Neural cell (in vitro differentiated cells): Measurements from ENCODE around the gene ZBP1. TPM values are rescaled to one million over a fixed set of nuclear protein-coding genes. Genes with fewer than 3 reads are reported as not detected.

Source experiments
- H2AFZ ChIP-seq: fragments of 200-600, 300-800 bp; sonication (generic), shearing (Covaris generic); 2 replicates; pipeline ENCODE4 v1.6.0; 2014; ENCODE audit warnings: low read depth, mild to moderate bottlenecking, antibody characterized with exemption, low read length, moderate library complexity
- H3F3A ChIP-seq: fragments of 200-600 bp; shearing (Covaris generic); 2 replicates; pipeline ENCODE4 v1.6.1; 2016; ENCODE audit warnings: mild to moderate bottlenecking, moderate library complexity, mixed read lengths, antibody characterized with exemption, low read length; ENCODE audit not compliant: insufficient read depth, poor library complexity, severe bottlenecking
- H3K27ac ChIP-seq: fragments of 200-600, 300-800 bp; sonication (generic), shearing (Covaris generic); 2 replicates; pipeline ENCODE4 v1.5.1; 2014; ENCODE audit warnings: mild to moderate bottlenecking, low read length, moderate library complexity
- H3K27me3 ChIP-seq: fragments of 300-800, 200-600 bp; sonication (generic), shearing (Covaris generic); 2 replicates; pipeline ENCODE4 v1.6.0; 2014; ENCODE audit warnings: mild to moderate bottlenecking, low read depth, low read length, moderate library complexity; ENCODE audit not compliant: insufficient read depth
- H3K36me3 ChIP-seq: fragments of 300-800, 200-600 bp; sonication (generic), shearing (Covaris generic); 2 replicates; pipeline ENCODE4 v1.5.1; 2014; ENCODE audit warnings: mild to moderate bottlenecking, antibody characterized with exemption, low read length, moderate library complexity; ENCODE audit not compliant: insufficient read depth
- H3K4me2 ChIP-seq: fragments of 300-800, 200-600 bp; sonication (generic), shearing (Covaris generic); 2 replicates; pipeline ENCODE4 v1.6.0; 2014; ENCODE audit warnings: mild to moderate bottlenecking, low read length
- H3K4me3 ChIP-seq: fragments of 300-800, 200-600 bp; sonication (generic), shearing (Covaris generic); 2 replicates; pipeline ENCODE4 v1.5.1; 2014; ENCODE audit warnings: mild to moderate bottlenecking, low read length, moderate library complexity
- H3K79me2 ChIP-seq: fragments of 200-600 bp; shearing (Covaris generic); replicated peaks from 2 replicates; pipeline ENCODE4 v1.6.0; 2014; ENCODE audit warnings: mild to moderate bottlenecking, low read length, moderate library complexity; ENCODE audit not compliant: insufficient read depth
- H3K9ac ChIP-seq: fragments of 300-800, 200-600 bp; sonication (generic), shearing (Covaris generic); 2 replicates; pipeline ENCODE4 v1.6.1; 2016; ENCODE audit warnings: mild to moderate bottlenecking, low read length, mixed read lengths
- H3K9me2 ChIP-seq: fragments of 200-600 bp; shearing (Covaris generic); 2 replicates; pipeline ENCODE4 v1.6.1; 2016; ENCODE audit warnings: mild to moderate bottlenecking, low read length, mixed read lengths; ENCODE audit not compliant: insufficient read depth
- H3K9me3 ChIP-seq: fragments of 200-600, 300-800 bp; sonication (generic), shearing (Covaris generic); 2 replicates; pipeline ENCODE4 v1.6.1; 2016; ENCODE audit warnings: mild to moderate bottlenecking, mixed run types, low read length, moderate library complexity, mixed read lengths
- H4K20me1 ChIP-seq: fragments of 200-600 bp; shearing (Covaris generic); 2 replicates; pipeline ENCODE4 v1.6.1; 2016; ENCODE audit warnings: mild to moderate bottlenecking, mixed run types; ENCODE audit not compliant: insufficient read depth
- EP300 ChIP-seq: fragments of 450-650 bp; conservative IDR thresholded peaks from 2 replicates; pipeline ENCODE4 v1.6.1; 2014; ENCODE audit warnings: antibody characterized with exemption, mild to moderate bottlenecking, moderate library complexity; ENCODE audit not compliant: poor library complexity, severe bottlenecking
- EZH2 ChIP-seq: fragments of 200-600, 300-800 bp; shearing (Covaris generic), sonication (generic); IDR thresholded peaks from 2 replicates; pipeline ENCODE4 v1.6.1; 2014; ENCODE audit warnings: antibody characterized with exemption, low read length, borderline replicate concordance, mild to moderate bottlenecking; ENCODE audit not compliant: insufficient read depth, poor library complexity, severe bottlenecking
- MXI1 ChIP-seq: fragments of 450-650 bp; conservative IDR thresholded peaks from 2 replicates; pipeline ENCODE4 v1.6.1; 2014; ENCODE audit warnings: antibody characterized with exemption, mild to moderate bottlenecking; ENCODE audit not compliant: poor library complexity, severe bottlenecking
- POLR2AphosphoS5 ChIP-seq: IDR thresholded peaks from 2 replicates; pipeline ENCODE4 v1.6.1; 2012
- RAD21 ChIP-seq: fragments of 450-650 bp; conservative IDR thresholded peaks from 2 replicates; pipeline ENCODE4 v1.6.1; 2014; ENCODE audit warnings: antibody characterized with exemption, mild to moderate bottlenecking, moderate library complexity
- SMC3 ChIP-seq: fragments of 450-650 bp; conservative IDR thresholded peaks from 2 replicates; pipeline ENCODE4 v1.6.1; 2014; ENCODE audit warnings: antibody characterized with exemption, mild to moderate bottlenecking, moderate library complexity; ENCODE audit not compliant: poor library complexity
- TAF1 ChIP-seq: IDR thresholded peaks from 2 replicates; pipeline ENCODE4 v1.6.1; 2012; ENCODE audit warnings: low read depth
- polyA plus RNA-seq: library from polyadenylated mRNA; depleted of rRNA; stranded (reverse); fragments of >200 nt; gene quantifications from 2 replicates; pipeline ENCODE4 v1.2.3, GENCODE V29; 2014
- TF ChIP-seq, protein P1 (sequence below): IDR thresholded peaks from 2 replicates; pipeline ENCODE4 v1.6.1; 2012; ENCODE audit warnings: borderline replicate concordance

ZBP1 gene
- polyA plus RNA-seq, 1 donor from 2014 or later = not detected

DNA sequence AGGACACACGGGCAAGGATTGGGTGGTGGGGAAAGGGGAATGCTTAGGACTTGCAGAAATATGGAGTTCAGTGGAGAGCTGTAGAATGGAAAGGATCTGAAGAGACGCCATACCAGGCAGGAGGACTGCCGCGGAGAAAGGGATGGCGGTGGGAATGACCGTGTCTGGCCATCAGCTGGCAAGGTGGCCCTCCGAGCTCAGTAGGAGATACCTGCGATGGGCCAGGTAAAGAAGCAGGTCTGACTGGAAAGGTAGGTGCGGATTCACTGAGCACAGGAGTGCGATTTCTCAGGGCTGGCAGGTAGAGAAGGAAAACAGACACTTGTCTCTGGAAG lies 33.3 kb downstream of the ZBP1 start:
- Histone ChIP-seq H3K9me3 (no peaks in the 10 kb centered on the region), H3K27me3 (no peaks in the 10 kb centered on the region), H3K9me2 (no peaks in the 10 kb centered on the region), H3K4me2 (no peak overlapping the region), H3K79me2 (no peaks in the 10 kb centered on the region), H3K4me3 (no peak overlapping the region), H3K36me3 (no peaks in the 10 kb centered on the region), H3F3A (no peaks in the 10 kb centered on the region), H4K20me1 (no peaks in the 10 kb centered on the region), H3K9ac (no peak overlapping the region), H2AFZ (no peak overlapping the region), H3K27ac (no peak overlapping the region)
- no peak for TF ChIP-seq MXI1
- no peak for TF ChIP-seq RAD21
- TF ChIP-seq SMC3 = no peak
- no peak for TF ChIP-seq EP300
- TF ChIP-seq, protein P1, sequence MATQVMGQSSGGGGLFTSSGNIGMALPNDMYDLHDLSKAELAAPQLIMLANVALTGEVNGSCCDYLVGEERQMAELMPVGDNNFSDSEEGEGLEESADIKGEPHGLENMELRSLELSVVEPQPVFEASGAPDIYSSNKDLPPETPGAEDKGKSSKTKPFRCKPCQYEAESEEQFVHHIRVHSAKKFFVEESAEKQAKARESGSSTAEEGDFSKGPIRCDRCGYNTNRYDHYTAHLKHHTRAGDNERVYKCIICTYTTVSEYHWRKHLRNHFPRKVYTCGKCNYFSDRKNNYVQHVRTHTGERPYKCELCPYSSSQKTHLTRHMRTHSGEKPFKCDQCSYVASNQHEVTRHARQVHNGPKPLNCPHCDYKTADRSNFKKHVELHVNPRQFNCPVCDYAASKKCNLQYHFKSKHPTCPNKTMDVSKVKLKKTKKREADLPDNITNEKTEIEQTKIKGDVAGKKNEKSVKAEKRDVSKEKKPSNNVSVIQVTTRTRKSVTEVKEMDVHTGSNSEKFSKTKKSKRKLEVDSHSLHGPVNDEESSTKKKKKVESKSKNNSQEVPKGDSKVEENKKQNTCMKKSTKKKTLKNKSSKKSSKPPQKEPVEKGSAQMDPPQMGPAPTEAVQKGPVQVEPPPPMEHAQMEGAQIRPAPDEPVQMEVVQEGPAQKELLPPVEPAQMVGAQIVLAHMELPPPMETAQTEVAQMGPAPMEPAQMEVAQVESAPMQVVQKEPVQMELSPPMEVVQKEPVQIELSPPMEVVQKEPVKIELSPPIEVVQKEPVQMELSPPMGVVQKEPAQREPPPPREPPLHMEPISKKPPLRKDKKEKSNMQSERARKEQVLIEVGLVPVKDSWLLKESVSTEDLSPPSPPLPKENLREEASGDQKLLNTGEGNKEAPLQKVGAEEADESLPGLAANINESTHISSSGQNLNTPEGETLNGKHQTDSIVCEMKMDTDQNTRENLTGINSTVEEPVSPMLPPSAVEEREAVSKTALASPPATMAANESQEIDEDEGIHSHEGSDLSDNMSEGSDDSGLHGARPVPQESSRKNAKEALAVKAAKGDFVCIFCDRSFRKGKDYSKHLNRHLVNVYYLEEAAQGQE = no peak
- TF ChIP-seq POLR2AphosphoS5 = no peak

DNA sequence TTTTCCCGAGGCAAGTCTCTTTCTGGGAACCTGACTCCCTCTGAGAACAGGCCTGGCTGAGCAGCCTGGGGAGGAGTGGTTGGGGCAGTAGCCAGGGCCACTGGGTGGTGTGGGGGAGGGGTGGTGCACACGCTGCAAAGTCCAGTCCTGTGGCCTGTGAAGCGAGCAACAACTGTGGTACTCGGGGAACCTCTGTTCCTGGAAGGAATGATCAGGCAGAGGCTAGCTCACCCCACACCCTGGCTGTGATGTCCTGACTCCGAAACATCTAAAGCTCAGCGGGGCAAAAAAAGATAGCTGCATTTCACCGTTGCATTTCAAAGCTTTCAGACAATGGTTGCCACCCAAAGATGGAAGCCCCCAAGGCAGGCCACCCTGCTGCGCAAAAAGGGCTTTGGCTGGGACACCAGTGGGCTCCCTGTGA lies 33.8 kb downstream of the ZBP1 start:
- H3K9me2 ChIP-seq = no peaks in the 10 kb centered on the region
- H3F3A ChIP-seq = no peaks in the 10 kb centered on the region
- no peak overlapping the region for H3K4me2 ChIP-seq
- H3K4me3 ChIP-seq = no peak overlapping the region
- no peak for TF ChIP-seq RAD21
- TF ChIP-seq, protein P1 = no peak
- no peak for TF ChIP-seq MXI1
- TF ChIP-seq TAF1 = no peak
- TF ChIP-seq EZH2 = no peak
- no peak for TF ChIP-seq SMC3
- no peak overlapping the region for H2AFZ ChIP-seq
- H3K27ac ChIP-seq = no peak overlapping the region
- no peak overlapping the region for H3K9ac ChIP-seq
- H3K9me3 ChIP-seq = no peaks in the 10 kb centered on the region
- H4K20me1 ChIP-seq = no peaks in the 10 kb centered on the region
- H3K79me2 ChIP-seq = no peaks in the 10 kb centered on the region
- no peaks in the 10 kb centered on the region for H3K27me3 ChIP-seq
- no peaks in the 10 kb centered on the region for H3K36me3 ChIP-seq
